ENCODE measurements around the gene NOS1AP. TPM values are rescaled to one million over a fixed set of nuclear protein-coding genes. Genes with fewer than 3 reads are reported as not detected.

The NOS1AP gene
- total RNA-seq, 4 donors from 2014 or later = 0.31 to 12.7 (median 1.7) TPM

- peaks cover 0 to 15% (median 0%) of the 10 kb centered on the region in 3 donors for H3K4me1 ChIP-seq
These were observed 137.5 kb downstream of the NOS1AP start for GRCh38 chr1:162206749-162207635.

GRCh38 chr1:162207862-162208261 is 138.4 kb downstream of the NOS1AP start:
- no peak for TF ChIP-seq CTCF (IDR thresholded peaks at IDR 0.05)
- Histone ChIP-seq H3K27ac (peak overlapping the region in 1 of 4 donors; percentile 59), H3K4me1 (peaks cover 0 to 22% (median 1%) of the 10 kb centered on the region in 3 donors)

More at GRCh38 chr1:162206749-162207635, 137.5 kb downstream of the NOS1AP start:
- DNase-seq = no peak
- H3K9me3 ChIP-seq = no peaks in the 10 kb centered on the region
- no peak overlapping the region for H3K4me3 ChIP-seq
- intact Hi-C loops (cut with DNase I) = no loop called here
- TF ChIP-seq CTCF (IDR thresholded peaks at IDR 0.05) (peak in 3 of 6 experiments; percentile 12 to 30 (median 13)), POLR2A (IDR thresholded peaks at IDR 0.05) (no peak)
- H3K27me3 ChIP-seq = no peaks in the 10 kb centered on the region
- H3K27ac ChIP-seq = peak overlapping the region in 3 of 4 donors; percentile 14 to 59 (median 35)
- 43 to 58% methylated on average over 11 to 12 of the region's 12 CpGs for WGBS, 2 donors
- no peaks in the 10 kb centered on the region for H3K36me3 ChIP-seq

DNA sequence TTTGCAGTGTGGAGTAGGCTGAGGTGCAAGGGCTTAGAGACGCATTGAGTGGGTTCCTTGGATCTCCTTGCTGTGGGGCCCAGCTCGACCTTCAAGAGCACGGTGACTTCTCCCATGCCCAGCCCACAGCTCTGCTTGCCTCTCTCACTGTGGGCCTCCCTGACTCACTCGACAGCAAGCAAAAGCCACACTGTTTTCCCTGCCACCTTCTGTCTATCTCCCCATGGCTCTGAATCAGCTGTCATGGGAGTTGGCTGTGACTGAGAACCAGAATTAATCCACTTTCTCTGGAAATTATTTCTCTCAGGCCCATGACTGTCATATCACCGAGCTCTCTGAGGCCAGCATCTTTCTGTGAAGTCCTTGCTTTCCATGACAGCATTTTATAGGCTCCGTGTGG is 140.7 kb downstream of the NOS1AP start:
- intact Hi-C loops (cut with DNase I) = no loop called here
- H3K36me3 ChIP-seq = no peaks in the 10 kb centered on the region
- H3K27ac ChIP-seq = no peak overlapping the region
- H3K4me1 ChIP-seq = peaks cover 0 to 33% (median 11%) of the 10 kb centered on the region in 3 donors
- 74 to 77% methylated on average over 6 of the region's 6 CpGs for WGBS, 2 donors
- H3K9me3 ChIP-seq = no peaks in the 10 kb centered on the region
- no peak overlapping the region for H3K4me3 ChIP-seq
- H3K27me3 ChIP-seq = no peaks in the 10 kb centered on the region
- no peak for TF ChIP-seq POLR2A (IDR thresholded peaks at IDR 0.05)
- no peak for TF ChIP-seq CTCF (IDR thresholded peaks at IDR 0.05)
- no peak for DNase-seq

More at GRCh38 chr1:162207862-162208261, 138.4 kb downstream of the NOS1AP start:
- WGBS, 2 donors = 87 to 96% methylated on average over 3 of the region's 3 CpGs
- no peaks in the 10 kb centered on the region for H3K36me3 ChIP-seq
- no peak overlapping the region for H3K4me3 ChIP-seq
- no peaks in the 10 kb centered on the region for H3K9me3 ChIP-seq
- intact Hi-C loops (cut with DNase I) = no loop called here
- no peaks in the 10 kb centered on the region for H3K27me3 ChIP-seq
- DNase-seq = no peak

DNA sequence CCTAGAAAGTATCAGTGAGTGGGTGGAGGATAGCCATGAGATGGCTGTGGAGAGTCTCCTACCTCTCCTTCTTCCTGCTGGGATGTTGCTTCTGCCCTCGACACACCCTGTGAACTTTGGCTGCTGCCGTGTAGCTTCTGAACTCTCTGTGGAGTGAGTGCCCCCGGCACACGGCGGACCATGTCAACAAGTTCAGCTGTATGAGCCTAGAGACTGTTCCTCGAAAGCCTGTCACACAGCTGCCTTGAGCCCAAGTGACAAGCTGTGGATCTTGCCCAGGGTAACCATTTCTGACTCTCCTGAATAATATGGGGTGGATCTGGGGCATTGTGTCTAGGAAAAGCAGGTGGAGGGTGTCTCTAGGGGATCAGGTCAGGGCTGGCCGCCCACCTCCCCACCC is 143.2 kb downstream of the NOS1AP start:
- no peak for TF ChIP-seq POLR2A (IDR thresholded peaks at IDR 0.05)
- no peak for TF ChIP-seq CTCF (IDR thresholded peaks at IDR 0.05)
- WGBS, 2 donors = 64 to 76% methylated on average over 1 to 6 of the region's 7 CpGs
- H3K27me3 ChIP-seq = no peaks in the 10 kb centered on the region
- no peaks in the 10 kb centered on the region for H3K9me3 ChIP-seq
- no peak for DNase-seq
- H3K36me3 ChIP-seq = no peaks in the 10 kb centered on the region
- intact Hi-C loops (cut with DNase I) = no loop called here
- peak overlapping the region in 2 of 4 donors; percentile 39 to 62 for H3K27ac ChIP-seq
- peaks cover 0 to 20% (median 11%) of the 10 kb centered on the region in 3 donors for H3K4me1 ChIP-seq
- H3K4me3 ChIP-seq = no peak overlapping the region

- no peaks in the 10 kb centered on the region for H3K9me3 ChIP-seq
- peak overlapping the region in 3 of 4 donors; percentile 34 to 62 (median 39) for H3K27ac ChIP-seq
- TF ChIP-seq POLR2A (IDR thresholded peaks at IDR 0.05) = no peak
- TF ChIP-seq CTCF (IDR thresholded peaks at IDR 0.05) = no peak
- 31 to 59% methylated on average over 7 of the region's 7 CpGs for WGBS, 2 donors
- intact Hi-C loops (cut with DNase I) = no loop called here
- H3K27me3 ChIP-seq = no peaks in the 10 kb centered on the region
- no peaks in the 10 kb centered on the region for H3K36me3 ChIP-seq
- H3K4me1 ChIP-seq = peaks cover 0 to 18% (median 11%) of the 10 kb centered on the region in 3 donors
- DNase-seq = no peak
- no peak overlapping the region for H3K4me3 ChIP-seq
These were observed 143.9 kb downstream of the NOS1AP start for GRCh38 chr1:162213281-162213912.
